ENCODE data around the gene CFHR5. TPM values are rescaled to one million over a fixed set of nuclear protein-coding genes. Genes with fewer than 3 reads are reported as not detected.

The CFHR5 gene
- total and polyA plus RNA-seq, 2 of the 4 experiments (the other 2 are of a cell fraction), result not detected

DNA sequence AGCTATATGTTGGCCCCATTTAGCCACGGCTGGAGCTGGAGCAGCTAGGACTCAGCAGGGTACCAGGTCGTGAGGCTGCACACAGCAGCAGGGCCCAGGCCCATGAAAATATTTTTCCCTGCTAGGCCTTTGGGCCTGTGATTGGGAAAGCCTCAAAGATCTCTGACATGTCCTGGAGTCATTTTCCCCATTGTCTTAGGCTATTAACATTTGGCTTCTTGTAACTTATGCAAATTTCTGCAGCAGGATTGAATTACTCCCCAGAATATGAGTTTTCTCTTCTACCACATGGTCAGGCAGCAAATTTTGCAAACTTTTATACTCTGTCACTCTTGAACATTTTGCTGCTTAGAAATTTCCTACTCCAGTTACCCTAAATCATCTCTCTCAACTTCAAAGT lies 22.6 kb upstream of the CFHR5 start:
- no TSS peak for BruUV-seq (replicated peaks)
- H2AK5ac ChIP-seq (ENCODE audit: low read depth, low read length), result no peak overlapping the region
- H3K9me3 ChIP-seq (ENCODE audit: control insufficient read depth, insufficient read depth, low read length), result no peaks in the 10 kb centered on the region
- intact Hi-C loops (cut with micrococcal nuclease), result no loop called here
- no peak overlapping the region for H2AK9ac ChIP-seq (replicated peaks; ENCODE audit: low read depth, low read length, poor library complexity)
- no peaks in the 10 kb centered on the region for H3K27me3 ChIP-seq (ENCODE audit: control insufficient read depth, insufficient read depth, low read length)
- H3K36me3 ChIP-seq (ENCODE audit: control insufficient read depth, insufficient read depth, low read length), result no peaks in the 10 kb centered on the region
- no peak overlapping the region for H3K56ac ChIP-seq (ENCODE audit: extremely low read depth, insufficient read depth, low read length)
- ChIA-PET POLR2A (ENCODE audit: unreplicated experiment) (interaction anchor here (0.5 kb wide), 1 partner anchor 73 kb away, joined by 6 read pairs; no protein-coding TSS in a partner anchor), CTCF (interaction anchor here (0.7 kb wide), 1 partner anchor 226 kb away, joined by 3 read pairs; no protein-coding TSS in a partner anchor)
- no CpG with 5 or more reads among the region's 2 CpGs for WGBS, 2 experiments (ENCODE audit: extremely low coverage in 2 of 2, insufficient read length in 1 of 2)
- no peak for DNase-seq
- in situ Hi-C loops (cut with MboI; ENCODE audit: low sequenced_read_pairs), result no loop called here
- no peak overlapping the region for H2BK5ac ChIP-seq (ENCODE audit: low read depth, low read length, poor library complexity, severe bottlenecking)
- H3K4ac ChIP-seq (ENCODE audit: low read depth, low read length), result no peak overlapping the region
- no peak overlapping the region for H3K4me3 ChIP-seq (ENCODE audit: insufficient read depth, low read depth, low read length)
- H4K5ac ChIP-seq (ENCODE audit: low read depth, low read length), result no peak overlapping the region
- TF ChIP-seq BHLHE40 (IDR thresholded peaks at IDR 0.05; ENCODE audit: low read depth, low read length) (no peak), RAD21 (IDR thresholded peaks at IDR 0.05; ENCODE audit: low read length) (no peak), MAZ (IDR thresholded peaks at IDR 0.05; ENCODE audit: borderline replicate concordance, low read depth, low read length) (no peak), MAFK (IDR thresholded peaks at IDR 0.05; ENCODE audit: low read depth, low read length) (no peak), RCOR1 (IDR thresholded peaks at IDR 0.05; ENCODE audit: insufficient replicate concordance, low read length) (no peak), CHD1 (IDR thresholded peaks at IDR 0.05; ENCODE audit: low read depth, low read length) (no peak), NFE2L2 (IDR thresholded peaks at IDR 0.05; ENCODE audit: low read depth, low read length) (no peak), SMC3 (IDR thresholded peaks at IDR 0.05; ENCODE audit: low read depth, low read length) (no peak), POLR2A (IDR thresholded peaks at IDR 0.05; ENCODE audit: low read depth, low read length) (no peak), FOS (IDR thresholded peaks at IDR 0.05; ENCODE audit: low read depth, low read length) (no peak), CEBPB (IDR thresholded peaks at IDR 0.05; ENCODE audit: low read depth, low read length) (no peak), MXI1 (IDR thresholded peaks at IDR 0.05; ENCODE audit: borderline replicate concordance, low read depth, low read length) (no peak), RFX5 (IDR thresholded peaks at IDR 0.05; ENCODE audit: low read depth, low read length) (no peak)
- TF ChIP-seq, protein P1, sequence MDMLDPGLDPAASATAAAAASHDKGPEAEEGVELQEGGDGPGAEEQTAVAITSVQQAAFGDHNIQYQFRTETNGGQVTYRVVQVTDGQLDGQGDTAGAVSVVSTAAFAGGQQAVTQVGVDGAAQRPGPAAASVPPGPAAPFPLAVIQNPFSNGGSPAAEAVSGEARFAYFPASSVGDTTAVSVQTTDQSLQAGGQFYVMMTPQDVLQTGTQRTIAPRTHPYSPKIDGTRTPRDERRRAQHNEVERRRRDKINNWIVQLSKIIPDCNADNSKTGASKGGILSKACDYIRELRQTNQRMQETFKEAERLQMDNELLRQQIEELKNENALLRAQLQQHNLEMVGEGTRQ (IDR thresholded peaks at IDR 0.05; ENCODE audit: low read depth, low read length), result no peak
- TF ChIP-seq, protein P2, sequence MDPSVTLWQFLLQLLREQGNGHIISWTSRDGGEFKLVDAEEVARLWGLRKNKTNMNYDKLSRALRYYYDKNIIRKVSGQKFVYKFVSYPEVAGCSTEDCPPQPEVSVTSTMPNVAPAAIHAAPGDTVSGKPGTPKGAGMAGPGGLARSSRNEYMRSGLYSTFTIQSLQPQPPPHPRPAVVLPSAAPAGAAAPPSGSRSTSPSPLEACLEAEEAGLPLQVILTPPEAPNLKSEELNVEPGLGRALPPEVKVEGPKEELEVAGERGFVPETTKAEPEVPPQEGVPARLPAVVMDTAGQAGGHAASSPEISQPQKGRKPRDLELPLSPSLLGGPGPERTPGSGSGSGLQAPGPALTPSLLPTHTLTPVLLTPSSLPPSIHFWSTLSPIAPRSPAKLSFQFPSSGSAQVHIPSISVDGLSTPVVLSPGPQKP (IDR thresholded peaks at IDR 0.05; ENCODE audit: borderline replicate concordance, low read depth, low read length), result no peak
- TF ChIP-seq, protein P3, sequence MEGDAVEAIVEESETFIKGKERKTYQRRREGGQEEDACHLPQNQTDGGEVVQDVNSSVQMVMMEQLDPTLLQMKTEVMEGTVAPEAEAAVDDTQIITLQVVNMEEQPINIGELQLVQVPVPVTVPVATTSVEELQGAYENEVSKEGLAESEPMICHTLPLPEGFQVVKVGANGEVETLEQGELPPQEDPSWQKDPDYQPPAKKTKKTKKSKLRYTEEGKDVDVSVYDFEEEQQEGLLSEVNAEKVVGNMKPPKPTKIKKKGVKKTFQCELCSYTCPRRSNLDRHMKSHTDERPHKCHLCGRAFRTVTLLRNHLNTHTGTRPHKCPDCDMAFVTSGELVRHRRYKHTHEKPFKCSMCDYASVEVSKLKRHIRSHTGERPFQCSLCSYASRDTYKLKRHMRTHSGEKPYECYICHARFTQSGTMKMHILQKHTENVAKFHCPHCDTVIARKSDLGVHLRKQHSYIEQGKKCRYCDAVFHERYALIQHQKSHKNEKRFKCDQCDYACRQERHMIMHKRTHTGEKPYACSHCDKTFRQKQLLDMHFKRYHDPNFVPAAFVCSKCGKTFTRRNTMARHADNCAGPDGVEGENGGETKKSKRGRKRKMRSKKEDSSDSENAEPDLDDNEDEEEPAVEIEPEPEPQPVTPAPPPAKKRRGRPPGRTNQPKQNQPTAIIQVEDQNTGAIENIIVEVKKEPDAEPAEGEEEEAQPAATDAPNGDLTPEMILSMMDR (conservative IDR thresholded peaks at IDR 0.05; ENCODE audit: low read depth, low read length), result no peak
- no peak overlapping the region for H3K9ac ChIP-seq (ENCODE audit: low read depth, low read length)
- no peak overlapping the region for H2AFZ ChIP-seq (replicated peaks; ENCODE audit: low read length, poor library complexity)
- H3K18ac ChIP-seq (ENCODE audit: low read depth, low read length), result no peak overlapping the region
- H4K20me1 ChIP-seq (ENCODE audit: insufficient read depth, low read length), result no peaks in the 10 kb centered on the region
- no peaks in the 10 kb centered on the region for H3K79me1 ChIP-seq (ENCODE audit: low read depth in 1 of 2, low read length in 2 of 2)
- H4K91ac ChIP-seq (ENCODE audit: insufficient read depth, low read depth, low read length), result no peak overlapping the region
- dilution Hi-C loops (cut with HindIII; ENCODE audit: low sequenced_read_pairs, unreplicated experiment), result no loop called here
- H3K23ac ChIP-seq (ENCODE audit: low read depth, low read length), result no peak overlapping the region
- H4K8ac ChIP-seq (ENCODE audit: low read depth in 2 of 2, low read length in 2 of 2), result no peak overlapping the region
- H3K14ac ChIP-seq (replicated peaks; ENCODE audit: low read depth, low read length), result no peak overlapping the region
- H3K27ac ChIP-seq (ENCODE audit: insufficient read depth, low read length), result no peak overlapping the region
- H3K9me1 ChIP-seq (ENCODE audit: insufficient read depth, low read length), result no peaks in the 10 kb centered on the region
- no peak overlapping the region for H2BK20ac ChIP-seq (ENCODE audit: low read depth, low read length)
- H3K4me1 ChIP-seq (ENCODE audit: control insufficient read depth, insufficient read depth, low read length), result no peaks in the 10 kb centered on the region
- H3K4me2 ChIP-seq (ENCODE audit: low read depth, low read length), result no peak overlapping the region
- no peak for ATAC-seq (ENCODE audit: low read depth)
- no peak overlapping the region for H2BK15ac ChIP-seq (ENCODE audit: low read depth, low read length)
- H2BK120ac ChIP-seq (ENCODE audit: low read depth, low read length), result no peak overlapping the region
